IMR-90 (cell line): Measurements from ENCODE around the gene NTF3. TPM values are rescaled to one million over a fixed set of nuclear protein-coding genes. Genes with fewer than 3 reads are reported as not detected.
A peak's percentile ranks its signal among the peaks of the same experiment; 100 is the strongest.

ENCODE experiments used
- ATAC-seq: fragments of 200-7000 bp; cut with Tn5 transposase; 2 replicates; pipeline ENCODE4 v1.9.1; 2020; ENCODE audit warnings: low read depth, mild to moderate bottlenecking, moderate library complexity
- BruUV-seq: library from RNA; stranded (reverse); fragments of 400-500 nt; replicated peaks from 2 replicates; lab custom pipeline; 2021; lab: Mats Ljungman, UMichigan
- CTCF ChIA-PET: fragments of 300-600 bp; formaldehyde crosslinking; extraction: SDS; loops from one replicate; lab custom pipeline; 2021; ENCODE audit warnings: antibody characterized with exemption; lab: Yijun Ruan, JAX
- POLR2A ChIA-PET: fragments of 300-600 bp; sonication (Branson Sonifier 250); formaldehyde crosslinking; loops from one replicate; lab custom pipeline; 2022; ENCODE audit warnings: antibody characterized with exemption; ENCODE audit not compliant: unreplicated experiment; lab: Charles Lee
- DNase-seq: peaks from one replicate; pipeline ENCODE4 v3.0.0; 2013
- H2AFZ ChIP-seq: replicated peaks from 2 replicates; pipeline ENCODE3; 2013; ENCODE audit warnings: low read length, mild to moderate bottlenecking; ENCODE audit not compliant: poor library complexity
- H2AK5ac ChIP-seq: 2 replicates; pipeline ENCODE4 v1.6.1; 2013; ENCODE audit warnings: low read depth, low read length, inconsistent platforms
- H2AK9ac ChIP-seq: replicated peaks from 2 replicates; pipeline ENCODE3; 2013; ENCODE audit warnings: mild to moderate bottlenecking, low read depth, low read length, moderate library complexity; ENCODE audit not compliant: poor library complexity
- H2BK120ac ChIP-seq: 2 replicates; pipeline ENCODE4 v1.6.1; 2013; ENCODE audit warnings: low read depth, low read length, inconsistent platforms
- H2BK15ac ChIP-seq: 3 replicates; pipeline ENCODE4 v1.6.1; 2013; ENCODE audit warnings: low read depth, low read length, inconsistent platforms
- H2BK20ac ChIP-seq: 2 replicates; pipeline ENCODE4 v1.6.1; 2013; ENCODE audit warnings: low read depth, mild to moderate bottlenecking, inconsistent platforms, low read length, moderate library complexity
- H2BK5ac ChIP-seq: 2 replicates; pipeline ENCODE4 v1.6.1; 2013; ENCODE audit warnings: mild to moderate bottlenecking, low read depth, low read length, inconsistent platforms; ENCODE audit not compliant: poor library complexity, severe bottlenecking
- H3K14ac ChIP-seq: replicated peaks from 2 replicates; pipeline ENCODE4 v1.6.1; 2013; ENCODE audit warnings: low read depth, low read length, inconsistent platforms
- H3K18ac ChIP-seq: 2 replicates; pipeline ENCODE4 v1.6.1; 2013; ENCODE audit warnings: low read depth, low read length, control low read depth
- H3K23ac ChIP-seq: 2 replicates; pipeline ENCODE4 v1.6.1; 2013; ENCODE audit warnings: low read depth, low read length, inconsistent platforms
- H3K27ac ChIP-seq: 2 replicates; pipeline ENCODE4 v1.5.1; 2013; ENCODE audit warnings: mild to moderate bottlenecking, control low read depth, low read length; ENCODE audit not compliant: insufficient read depth
- H3K27me3 ChIP-seq: 2 replicates; pipeline ENCODE4 v1.6.1; 2013; ENCODE audit warnings: low read length; ENCODE audit not compliant: control insufficient read depth, insufficient read depth
- H3K36me3 ChIP-seq: 2 replicates; pipeline ENCODE4 v1.6.1; 2013; ENCODE audit warnings: low read length, mixed read lengths; ENCODE audit not compliant: control insufficient read depth, insufficient read depth
- H3K4ac ChIP-seq: 2 replicates; pipeline ENCODE4 v1.6.1; 2013; ENCODE audit warnings: low read depth, low read length, inconsistent platforms
- H3K4me1 ChIP-seq: 2 replicates; pipeline ENCODE4 v1.6.1; 2013; ENCODE audit warnings: low read length, mixed read lengths; ENCODE audit not compliant: control insufficient read depth, insufficient read depth
- H3K4me2 ChIP-seq: 2 replicates; pipeline ENCODE4 v1.6.1; 2013; ENCODE audit warnings: low read depth, mild to moderate bottlenecking, control low read depth, low read length, moderate library complexity
- H3K4me3 ChIP-seq: 2 replicates; pipeline ENCODE4 v1.5.1; 2013; ENCODE audit warnings: low read depth, mild to moderate bottlenecking, control low read depth, low read length, moderate library complexity; ENCODE audit not compliant: insufficient read depth
- H3K56ac ChIP-seq: 2 replicates; pipeline ENCODE4 v1.6.1; 2013; ENCODE audit warnings: low read length, inconsistent platforms; ENCODE audit not compliant: insufficient read depth; ENCODE audit errors: extremely low read depth
- H3K79me1 ChIP-seq, 2 experiments: 2 replicates each; pipeline ENCODE4 v1.6.1; 2013; ENCODE audit warnings: low read length in 2 of 2, inconsistent platforms in 1 of 2, low read depth in 1 of 2
- H3K9ac ChIP-seq: 2 replicates; pipeline ENCODE4 v1.6.1; 2013; ENCODE audit warnings: low read depth, low read length, control low read depth
- H3K9me1 ChIP-seq: 2 replicates; pipeline ENCODE4 v1.6.1; 2013; ENCODE audit warnings: low read length, inconsistent platforms; ENCODE audit not compliant: insufficient read depth
- H3K9me3 ChIP-seq: 2 replicates; pipeline ENCODE4 v1.6.1; 2013; ENCODE audit warnings: low read length; ENCODE audit not compliant: control insufficient read depth, insufficient read depth
- H4K20me1 ChIP-seq: 2 replicates; pipeline ENCODE4 v1.6.1; 2013; ENCODE audit warnings: low read length, inconsistent platforms; ENCODE audit not compliant: insufficient read depth
- H4K5ac ChIP-seq: 2 replicates; pipeline ENCODE4 v1.6.1; 2013; ENCODE audit warnings: mild to moderate bottlenecking, low read depth, low read length, control low read depth
- H4K8ac ChIP-seq, 2 experiments: 2 replicates each; pipeline ENCODE4 v1.6.1; 2013; ENCODE audit warnings: low read depth in 2 of 2, low read length in 2 of 2, control low read depth in 1 of 2, inconsistent platforms in 1 of 2
- H4K91ac ChIP-seq: 2 replicates; pipeline ENCODE4 v1.6.1; 2013; ENCODE audit warnings: low read depth, low read length, inconsistent platforms; ENCODE audit not compliant: insufficient read depth
- CEBPB ChIP-seq: IDR thresholded peaks from 2 replicates; pipeline ENCODE4 v1.6.1; 2012; ENCODE audit warnings: low read depth, low read length, improper control_type of control experiment
- CHD1 ChIP-seq: IDR thresholded peaks from 2 replicates; pipeline ENCODE4 v1.6.1; 2012; ENCODE audit warnings: low read depth, low read length, improper control_type of control experiment
- CTCF ChIP-seq: conservative IDR thresholded peaks from 2 replicates; pipeline ENCODE4 v1.5.1; 2012; ENCODE audit warnings: mild to moderate bottlenecking, low read depth, low read length, improper control_type of control experiment
- ELK1 ChIP-seq: fragments of 150-350 bp; IDR thresholded peaks from 2 replicates; pipeline ENCODE4 v1.6.1; 2016; ENCODE audit warnings: low read depth, mild to moderate bottlenecking, low read length, moderate library complexity, borderline replicate concordance
- MAFK ChIP-seq: IDR thresholded peaks from 2 replicates; pipeline ENCODE4 v1.6.1; 2012; ENCODE audit warnings: low read depth, low read length, improper control_type of control experiment
- RAD21 ChIP-seq: IDR thresholded peaks from 2 replicates; pipeline ENCODE4 v1.6.1; 2012; ENCODE audit warnings: low read length, improper control_type of control experiment
- WGBS, 2 experiments: methylation state at CpG; one replicate each; pipeline versions ENCODE4 v1.1.5 to v1.1.7; 2013; ENCODE audit warnings: missing lambda C conversion rate in 2 of 2; ENCODE audit not compliant: insufficient read length in 1 of 2; ENCODE audit errors: extremely low coverage in 2 of 2; 5-methylcytosine and 5-hydroxymethylcytosine counted together
- dilution Hi-C: fragments of 300-500 bp; cut with HindIII; formaldehyde crosslinking; loops from one replicate; pipeline ENCODE4 v1.14.3; 2018; ENCODE audit warnings: low sequenced_read_pairs; ENCODE audit not compliant: unreplicated experiment
- in situ Hi-C: fragments of 300-500 bp; cut with MboI; formaldehyde crosslinking; loops from 3 replicates; pipeline ENCODE4 v1.14.3; 2019; ENCODE audit warnings: low sequenced_read_pairs, inconsistent platforms, mixed read lengths
- intact Hi-C: fragments of 100-400 bp; cut with micrococcal nuclease; formaldehyde crosslinking; loops from 2 replicates; pipeline ENCODE4 v1.10.0; 2022
- polyA plus RNA-seq, 3 experiments: library from polyadenylated mRNA; depleted of rRNA; stranded (reverse); fragments of >200 nt; gene quantifications; 2 replicates each; pipeline ENCODE4 v1.2.3, GENCODE V29; 2012; ENCODE audit warnings: low replicate concordance in 1 of 3
- total RNA-seq: library from RNA; depleted of rRNA; stranded (reverse); fragments of >200 nt; gene quantifications from 2 replicates; pipeline ENCODE4 v1.2.3, GENCODE V29; 2012

NTF3 gene
- total and polyA plus RNA-seq, 2 of the 4 experiments (the other 2 are of a cell fraction) = 12.2 to 32.4 TPM

- H3K9ac ChIP-seq = no peak overlapping the region
- no peak overlapping the region for H3K56ac ChIP-seq
- no peak overlapping the region for H2AFZ ChIP-seq
- H2AK9ac ChIP-seq = no peak overlapping the region
- no TSS peak for BruUV-seq
- peaks cover 77 to 99% of the 10 kb centered on the region in 2 experiments for H3K79me1 ChIP-seq
- no peak overlapping the region for H3K27ac ChIP-seq
- WGBS, 2 experiments = 92% methylated on average over 4 of the region's 10 CpGs; no CpG with 5 or more reads in 1 of the 2 experiments
- no peak for ATAC-seq
- H4K8ac ChIP-seq = peak overlapping the region in 1 of 2 experiments; percentile 39; a peak in 2 of 4 replicates
- H3K4me2 ChIP-seq = no peak overlapping the region
- peaks cover 9% of the 10 kb centered on the region for H3K36me3 ChIP-seq
- ChIA-PET POLR2A (no interaction called here), CTCF (no interaction called here)
- peak overlapping the region; percentile 18; the same call in 1 of the 2 replicates for H3K18ac ChIP-seq
- peak overlapping the region; percentile 40 for H3K14ac ChIP-seq
- in situ Hi-C loops = loop anchor here (25.0 kb wide), 1 partner anchor 828 kb away; no protein-coding TSS in a partner anchor
- TF ChIP-seq CHD1 (no peak), CTCF (no peak), MAFK (no peak), CEBPB (peak; percentile 80), RAD21 (no peak), ELK1 (no peak)
- no peak overlapping the region; the same call in 2 of the 3 replicates for H2BK15ac ChIP-seq
- H4K20me1 ChIP-seq = peaks cover 3% of the 10 kb centered on the region; the same call in 1 of the 2 replicates
- H3K4ac ChIP-seq = peak overlapping the region; percentile 95; the same call in 1 of the 2 replicates
- H3K4me1 ChIP-seq = peaks cover 42% of the 10 kb centered on the region
- H3K23ac ChIP-seq = peak overlapping the region; percentile 84; the same call in 1 of the 2 replicates
- no peak for DNase-seq
- H4K91ac ChIP-seq = peak overlapping the region; percentile 45
- H2AK5ac ChIP-seq = peak overlapping the region; percentile 43
- intact Hi-C loops = no loop called here
- H3K9me3 ChIP-seq = no peaks in the 10 kb centered on the region
- peak overlapping the region; percentile 42 for H2BK5ac ChIP-seq
- no peak overlapping the region for H2BK20ac ChIP-seq
- dilution Hi-C loops = no loop called here
- H4K5ac ChIP-seq = peak overlapping the region; percentile 8; the same call in 1 of the 2 replicates
- no peaks in the 10 kb centered on the region for H3K27me3 ChIP-seq
- no peak overlapping the region for H3K4me3 ChIP-seq
- H2BK120ac ChIP-seq = peak overlapping the region; percentile 99; the same call in 1 of the 2 replicates
- H3K9me1 ChIP-seq = peaks cover 44% of the 10 kb centered on the region
Observed at GRCh38 chr12:5459051-5459782, 27.3 kb downstream of the NTF3 start.
